Stimulated activated CD4-positive, alpha-beta T cell treated with anti-CD3 and anti-CD28 coated beads, TNF-alpha, amount 100 ng/mL, for 24 hours (primary cell): ENCODE data around the gene TOP2B.

ENCODE experiments used
- DNase-seq, 3 experiments: peaks; one replicate each; pipeline ENCODE4 v3.0.0-alpha.2; 2020; ENCODE audit warnings: low read depth in 3 of 3

Gene TOP2B

DNA sequence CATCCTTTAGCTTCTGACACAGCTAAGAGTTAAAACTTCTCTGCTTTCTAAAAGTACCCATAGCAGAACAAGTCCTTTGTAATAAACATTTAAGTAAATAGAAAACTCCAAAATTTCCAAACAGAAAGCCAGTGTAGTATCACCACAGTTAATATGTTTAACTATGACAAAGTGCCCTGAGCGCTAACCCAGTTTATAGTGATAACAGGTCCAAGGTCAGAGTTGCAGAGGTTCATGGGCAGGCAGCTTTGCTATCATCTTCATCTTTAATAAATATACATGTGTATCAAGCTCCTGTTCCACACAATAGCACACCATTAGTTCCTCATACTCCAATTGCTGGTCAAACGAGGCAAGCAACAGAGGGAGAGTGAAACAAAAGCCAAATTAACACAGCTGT lies 12.4 kb upstream of the TOP2B start:
- no peak for DNase-seq

DNA sequence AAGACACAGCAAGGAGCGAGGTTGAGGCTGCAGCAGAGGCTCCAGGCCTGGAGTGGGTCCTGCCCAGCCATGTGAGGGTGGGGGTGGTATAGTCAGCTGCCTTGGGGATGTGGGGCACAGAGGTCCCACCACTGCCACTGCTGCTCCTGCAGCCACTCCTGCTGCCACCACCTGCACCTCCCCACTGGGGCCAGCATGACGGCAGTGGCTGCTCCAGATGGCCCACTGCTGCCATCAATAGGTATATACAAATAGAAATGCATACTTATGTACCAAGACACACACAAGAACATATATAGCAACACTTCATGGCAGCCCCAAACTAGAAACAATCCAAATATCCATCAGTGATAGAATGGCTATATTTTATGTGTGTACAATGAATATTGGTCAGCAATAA lies 10.0 kb upstream of the TOP2B start:
- no peak for DNase-seq

DNA sequence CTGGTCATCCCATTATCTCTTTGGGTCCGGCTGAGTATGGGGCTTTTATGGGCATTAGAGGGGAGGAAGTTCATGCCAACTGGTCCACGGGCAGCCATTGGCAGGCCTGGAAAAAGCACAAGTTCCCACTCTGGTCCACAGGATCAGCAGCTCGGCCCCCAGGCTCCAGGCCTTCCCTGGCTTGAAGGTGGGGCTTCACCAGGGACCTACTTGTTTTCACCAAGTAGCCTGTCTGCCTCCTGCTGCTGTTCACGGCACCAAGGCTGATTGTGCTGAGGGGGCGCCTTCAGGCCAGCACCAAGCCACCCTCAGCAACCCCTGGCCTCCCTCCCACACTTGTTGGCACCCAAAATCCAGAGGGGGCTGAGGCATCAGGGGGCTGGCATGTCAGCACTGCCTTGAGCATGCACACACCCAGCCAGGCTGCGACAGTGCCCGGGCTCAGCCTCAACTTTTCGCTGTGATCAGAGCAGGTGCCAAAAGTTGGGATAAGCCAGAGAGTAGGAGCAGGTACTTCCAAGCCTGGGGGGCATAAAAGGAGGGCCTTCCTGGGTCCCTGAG lies 9.1 kb upstream of the TOP2B start:
- no peak for DNase-seq

DNA sequence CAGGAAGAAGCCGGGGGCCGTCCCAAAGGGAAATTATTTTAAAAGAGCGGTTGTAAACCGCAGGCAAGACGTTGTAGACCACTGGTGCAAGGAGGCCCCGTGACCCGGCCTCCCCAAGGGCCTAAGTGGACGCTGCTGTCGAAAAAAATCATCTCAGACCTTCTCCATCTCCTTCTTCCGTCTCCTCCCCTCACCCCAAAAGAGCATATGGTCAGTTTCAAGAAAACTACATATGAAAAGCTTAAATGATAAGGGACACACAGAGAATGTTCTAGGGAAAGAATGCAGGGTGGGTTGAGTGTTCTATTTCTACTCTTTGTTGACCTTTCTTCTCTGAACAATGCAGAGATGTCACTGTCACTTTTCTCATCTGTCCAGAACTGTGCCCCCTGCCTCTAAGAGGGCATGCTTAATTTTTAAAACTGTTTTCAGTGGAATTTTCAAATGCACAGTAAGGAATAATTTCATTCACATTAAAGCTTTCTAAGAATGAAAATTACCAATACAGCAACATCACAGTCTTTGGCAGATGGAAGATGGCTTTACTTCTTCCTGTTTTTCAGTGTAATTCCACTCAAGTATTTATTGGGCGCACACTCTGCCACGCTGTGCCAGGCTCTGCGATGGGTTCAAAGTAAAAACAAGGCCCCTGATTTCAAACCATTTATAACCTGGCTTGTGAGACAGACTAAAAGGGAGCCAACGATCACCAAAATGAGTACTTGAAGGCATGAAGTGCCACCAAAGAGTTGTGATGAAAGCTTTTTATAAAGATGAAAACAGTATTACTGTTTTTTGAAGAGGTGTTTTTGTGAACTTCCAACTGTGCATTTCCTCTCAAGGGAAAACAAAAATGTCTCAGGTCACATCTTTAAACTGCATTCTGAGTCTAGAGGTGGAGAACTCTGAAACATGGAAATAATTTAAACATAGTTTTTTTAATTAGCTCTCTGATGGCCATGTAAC lies 891 bp upstream of the TOP2B start:
- DNase-seq = no peak

DNA sequence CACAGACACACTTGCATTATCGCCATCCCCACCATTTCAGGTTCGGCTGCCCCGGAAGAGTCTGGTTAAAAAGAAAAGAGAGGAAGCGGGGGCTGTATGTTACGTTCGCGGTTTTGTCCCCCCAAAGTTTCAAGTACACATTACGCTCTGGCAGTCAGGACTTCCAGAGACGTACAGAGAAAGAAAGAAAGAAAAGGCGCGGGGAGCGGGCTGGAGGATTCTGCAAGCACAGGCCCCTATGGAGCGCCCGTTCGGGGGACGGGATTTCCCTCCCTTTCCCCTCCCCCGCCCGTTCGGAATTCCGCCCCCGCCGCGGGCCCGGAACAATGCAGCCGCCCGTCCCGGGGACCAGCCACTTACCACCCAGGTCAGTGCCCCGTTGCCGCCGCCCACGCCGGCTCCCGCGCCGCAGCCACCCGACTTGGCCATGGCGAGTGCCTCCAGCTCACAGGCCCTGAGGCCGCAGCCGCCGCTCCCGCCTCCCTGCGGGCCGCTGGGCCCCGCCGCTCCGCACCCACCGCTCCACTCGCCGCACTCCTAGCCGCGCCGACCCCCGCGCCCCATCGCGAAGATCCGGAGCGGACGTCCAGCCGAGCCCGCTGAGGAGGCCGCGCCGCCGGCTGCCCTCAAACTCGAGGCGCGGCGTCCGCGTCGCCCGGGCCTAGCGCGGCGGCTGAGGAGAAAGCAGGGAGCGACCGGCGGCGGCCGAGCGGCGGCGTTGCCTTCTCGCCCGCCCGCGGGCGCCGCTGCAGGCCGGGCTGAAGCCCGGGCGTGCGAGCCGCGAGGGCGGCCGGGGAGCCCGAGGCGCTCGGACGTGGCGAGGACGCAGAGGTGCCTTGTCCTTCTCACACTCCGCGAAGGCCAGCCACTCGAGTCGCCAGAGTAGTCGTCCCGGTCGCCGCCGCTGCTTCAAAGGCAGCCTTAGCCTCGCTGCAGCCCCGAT lies 567 bp downstream of the TOP2B start:
- peak; percentile 43 to 67 (median 45) for DNase-seq

DNA sequence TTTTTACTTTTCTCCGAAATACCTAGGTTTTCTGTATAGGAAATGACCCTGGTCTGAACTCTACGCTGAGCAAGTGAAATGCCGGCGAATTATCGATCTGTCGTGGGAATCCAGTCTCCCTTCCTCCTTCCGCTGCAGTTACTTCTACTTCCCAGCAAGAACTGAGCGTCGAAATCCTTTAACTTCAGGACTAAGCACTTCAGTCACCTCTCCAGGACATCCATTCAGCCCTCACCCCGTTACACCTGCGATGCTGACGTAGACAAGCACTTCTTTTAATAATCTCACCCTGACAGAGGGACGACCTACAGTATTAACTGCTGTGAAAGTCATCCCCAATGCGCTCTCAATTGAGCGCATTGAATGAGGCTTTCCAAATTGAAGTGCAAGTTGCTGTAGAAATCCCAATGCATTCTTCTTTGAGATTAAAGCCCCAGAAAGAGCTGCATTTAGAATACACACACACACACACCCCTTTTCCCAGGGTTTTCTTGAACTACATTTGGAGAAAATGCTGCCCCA lies 1.3 kb downstream of the TOP2B start:
- no peak for DNase-seq

DNA sequence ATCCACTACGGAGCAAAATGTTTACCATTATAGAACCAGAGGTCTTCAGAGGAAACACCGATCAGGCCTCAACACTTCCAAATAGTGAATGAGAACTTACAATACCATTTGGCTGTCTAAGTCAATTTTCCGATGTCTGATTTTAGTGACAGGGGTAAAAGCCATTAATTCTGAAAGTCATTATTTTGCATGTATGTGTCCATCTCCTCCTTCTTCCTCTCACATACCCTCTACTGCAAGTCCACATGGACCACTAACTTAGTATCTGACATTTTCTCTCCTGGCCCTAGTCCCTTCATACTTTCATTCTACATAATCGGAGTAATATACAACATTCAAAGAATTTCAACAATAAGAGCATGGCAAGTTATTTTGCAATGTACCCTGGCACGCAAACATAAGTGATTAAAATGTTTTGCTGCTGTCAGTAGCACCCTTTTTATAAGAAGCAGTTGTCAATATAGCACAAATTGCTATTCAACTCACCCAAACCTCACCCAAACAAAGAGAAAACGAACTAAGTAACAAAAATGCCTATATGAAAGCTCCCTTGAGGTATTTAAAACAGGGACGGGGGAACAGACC lies 1.9 kb downstream of the TOP2B start:
- no peak for DNase-seq

DNA sequence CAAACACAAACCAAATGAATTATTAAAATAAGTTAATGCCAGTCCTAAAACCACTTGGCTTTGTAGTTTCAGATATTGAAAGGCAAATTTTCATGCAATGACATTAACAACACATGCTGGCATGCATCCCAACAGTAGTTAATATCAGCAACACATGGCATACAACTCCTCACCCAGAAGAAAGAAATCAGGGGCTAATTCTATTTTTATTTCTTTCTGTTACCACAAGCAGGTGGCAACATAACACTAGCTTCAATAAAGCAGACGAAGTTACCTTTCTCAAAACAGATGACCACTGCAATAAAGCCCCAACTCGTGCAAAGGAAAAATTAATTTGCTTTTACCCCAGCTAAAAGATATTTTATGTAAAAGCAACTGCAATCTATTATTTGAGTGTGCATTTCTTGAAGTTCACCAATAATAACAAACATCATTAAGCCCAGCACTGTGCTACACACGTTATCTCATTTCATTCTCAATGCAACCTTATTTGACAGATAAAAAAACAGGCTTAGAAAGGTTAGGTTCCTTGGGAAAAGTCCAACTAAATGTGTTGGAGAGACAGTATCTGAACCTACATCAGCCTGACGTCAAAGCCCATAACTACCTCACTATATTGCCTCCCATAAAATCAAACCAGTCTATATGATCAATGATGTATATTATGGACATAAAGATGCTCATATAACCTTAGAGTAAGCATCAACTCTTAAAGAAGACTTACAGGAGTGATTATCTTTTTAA lies 2.8 kb downstream of the TOP2B start:
- DNase-seq = no peak

DNA sequence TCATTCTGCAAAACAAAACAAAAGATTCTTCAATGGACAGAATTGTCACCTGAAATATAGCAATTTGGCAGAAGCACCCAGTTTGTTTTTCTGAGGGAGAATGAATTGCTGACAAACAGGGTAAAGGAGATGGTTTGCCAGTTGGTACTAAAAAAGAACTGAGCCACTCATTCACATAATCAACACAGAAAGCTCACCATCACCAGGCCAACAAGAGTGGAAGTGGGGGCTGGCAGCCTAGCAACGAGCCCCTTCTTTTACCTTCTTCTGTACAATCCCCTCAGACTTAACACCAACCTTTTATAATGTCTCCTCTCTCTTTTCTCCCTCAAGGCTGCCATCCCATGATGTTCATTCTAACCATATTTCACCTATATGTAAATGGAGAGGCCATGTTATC lies 5.9 kb downstream of the TOP2B start:
- DNase-seq = no peak

DNA sequence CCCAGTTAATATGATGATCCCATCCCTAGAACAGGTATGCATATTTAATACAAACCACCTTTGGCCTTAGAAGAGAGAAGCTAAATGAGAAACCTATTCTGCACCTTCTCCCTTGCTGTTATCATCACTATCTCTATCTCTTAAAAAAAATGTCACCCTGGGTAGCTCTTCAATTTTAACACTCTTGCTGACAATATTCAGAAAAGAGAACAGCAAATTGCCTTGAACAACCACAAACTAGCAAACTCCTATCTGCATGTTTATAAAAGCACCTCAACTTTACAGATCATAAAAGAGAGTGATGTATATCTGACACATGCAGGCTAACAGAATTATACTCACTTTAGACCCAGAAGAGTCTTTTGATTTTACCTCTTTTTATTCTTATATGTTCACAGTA lies 7.4 kb downstream of the TOP2B start:
- DNase-seq = no peak

DNA sequence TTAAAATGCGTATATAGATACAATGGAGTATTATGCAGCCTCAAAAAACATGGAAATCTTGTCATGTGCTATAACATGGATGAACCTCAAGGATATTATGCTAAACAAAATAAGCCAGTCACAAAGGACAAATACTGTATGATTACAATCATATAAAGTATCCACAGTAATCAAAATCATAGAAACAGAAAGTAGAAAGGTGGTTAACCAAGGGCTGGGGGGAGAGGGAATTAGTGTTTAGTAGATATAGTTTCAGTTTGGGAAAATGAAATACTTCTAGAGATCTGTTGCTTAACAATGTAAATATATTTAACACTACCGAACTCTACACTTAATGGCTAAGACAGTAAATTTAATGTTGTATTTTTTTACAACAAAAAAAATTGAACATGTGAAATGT lies 9.0 kb downstream of the TOP2B start:
- DNase-seq = no peak

DNA sequence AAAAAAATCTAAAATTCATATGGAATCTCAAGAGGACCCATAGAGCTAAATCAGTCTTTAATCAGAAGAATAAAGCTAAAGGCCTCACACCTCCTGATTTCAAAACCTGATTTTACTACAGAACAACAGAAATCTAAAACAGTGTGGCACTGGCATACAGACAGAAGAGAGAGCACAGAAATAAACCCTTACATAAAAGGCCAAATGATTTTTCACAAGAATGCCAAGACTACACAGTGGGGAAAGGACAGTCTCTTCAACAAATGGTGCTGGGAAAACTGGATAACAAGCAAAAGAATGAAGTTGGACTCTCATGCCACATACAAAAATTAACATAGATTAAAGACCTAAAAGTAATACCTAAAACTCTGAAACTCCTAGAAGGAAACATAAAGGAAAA lies 10.1 kb downstream of the TOP2B start:
- DNase-seq = no peak

DNA sequence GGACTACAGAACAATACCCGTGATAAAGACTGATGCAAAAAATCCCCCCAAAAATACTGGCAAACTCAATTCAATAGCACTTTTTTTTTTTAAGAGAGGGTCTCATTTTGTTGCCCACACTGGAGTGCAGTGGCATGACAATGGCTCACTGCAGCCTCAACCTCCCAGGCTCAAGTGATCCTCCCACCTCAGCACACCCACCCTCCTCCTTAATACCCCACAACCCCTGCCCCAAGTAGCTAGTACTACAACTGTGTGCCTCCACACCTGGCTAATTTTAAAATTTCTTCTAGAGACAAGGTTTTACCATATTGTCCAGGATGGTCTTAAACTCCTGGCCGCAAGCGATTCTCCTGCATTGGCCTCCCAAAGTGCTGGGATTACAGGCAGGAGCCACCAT lies 11.4 kb downstream of the TOP2B start:
- no peak for DNase-seq

DNA sequence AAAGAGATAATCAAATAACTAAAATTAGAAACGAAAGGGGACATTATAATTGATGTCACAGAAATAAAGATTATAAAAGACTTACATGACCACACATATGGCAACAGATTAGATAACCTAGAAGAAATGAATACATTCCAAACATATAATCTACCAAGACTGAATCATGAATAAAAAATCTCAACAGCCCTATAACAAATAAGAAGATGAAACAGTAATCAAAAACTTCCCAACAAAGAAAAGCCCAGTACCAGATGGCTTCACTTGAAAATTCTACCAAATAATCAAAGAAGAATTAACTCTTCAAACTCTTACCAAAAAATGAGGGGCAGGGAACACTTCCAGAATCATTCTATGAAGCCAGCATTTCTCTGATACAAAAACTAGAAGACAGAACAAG lies 11.8 kb downstream of the TOP2B start:
- DNase-seq = no peak

DNA sequence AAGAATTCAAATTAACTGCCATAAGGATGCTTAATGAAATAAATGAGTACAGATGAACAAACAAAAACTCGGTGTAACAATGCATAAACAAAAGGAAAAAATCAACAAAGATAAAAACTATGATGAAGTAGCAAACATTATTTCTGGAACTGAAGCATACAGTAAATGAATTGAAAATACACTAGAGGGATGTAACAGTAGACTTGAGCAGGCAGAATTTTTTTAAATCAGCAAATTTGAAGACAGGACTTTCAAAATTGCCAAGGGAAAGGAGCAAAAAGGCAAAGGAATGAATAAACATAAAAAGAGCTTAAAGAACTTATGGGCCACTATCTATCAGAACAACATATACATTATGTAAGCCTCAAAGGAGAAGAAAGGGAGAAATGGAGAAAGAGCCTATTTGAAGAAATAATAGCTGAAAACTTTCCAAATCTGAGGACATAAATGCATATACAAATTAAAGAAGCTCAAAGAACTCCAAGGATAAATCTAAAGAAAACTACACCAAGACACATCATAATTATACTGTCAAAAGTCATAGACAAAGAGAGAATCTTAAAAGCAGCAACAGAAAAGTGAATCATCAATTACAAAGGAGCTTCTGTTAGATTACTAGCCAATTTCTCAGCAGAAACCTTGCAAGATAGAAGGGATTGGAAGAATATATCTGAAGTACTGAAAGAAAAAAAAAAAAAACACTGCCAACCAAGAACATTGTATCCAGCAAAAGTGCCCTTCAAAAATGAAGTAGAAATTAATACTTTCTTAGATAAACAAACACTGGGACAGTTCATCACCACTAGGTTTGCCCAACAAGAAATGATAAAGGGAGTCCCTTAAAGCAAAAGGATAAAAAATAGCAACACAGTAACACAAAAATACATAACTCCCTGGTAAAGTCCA lies 15.5 kb downstream of the TOP2B start:
- DNase-seq = no peak

DNA sequence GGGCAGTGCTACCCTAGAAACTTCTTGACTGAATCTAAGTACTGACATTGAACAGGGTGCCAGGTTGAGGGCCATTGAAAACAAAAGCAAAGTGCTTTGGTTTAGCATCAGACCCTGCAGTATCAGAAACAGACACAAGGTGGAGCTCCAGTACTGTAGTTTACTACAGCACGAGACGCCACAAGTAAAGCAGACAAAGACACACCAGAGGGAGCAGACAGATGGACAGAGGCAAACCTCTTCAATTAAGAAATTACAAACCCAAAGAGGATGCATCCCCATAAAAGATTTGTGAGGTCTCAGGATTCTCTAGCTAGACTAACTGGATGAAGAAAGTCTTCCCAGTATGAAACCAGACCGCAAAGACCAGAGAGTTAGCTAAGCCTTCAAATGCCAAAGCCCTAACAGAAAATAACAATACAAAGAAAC lies 16.6 kb downstream of the TOP2B start:
- DNase-seq = peak; percentile 58 to 81 (median 67)

DNA sequence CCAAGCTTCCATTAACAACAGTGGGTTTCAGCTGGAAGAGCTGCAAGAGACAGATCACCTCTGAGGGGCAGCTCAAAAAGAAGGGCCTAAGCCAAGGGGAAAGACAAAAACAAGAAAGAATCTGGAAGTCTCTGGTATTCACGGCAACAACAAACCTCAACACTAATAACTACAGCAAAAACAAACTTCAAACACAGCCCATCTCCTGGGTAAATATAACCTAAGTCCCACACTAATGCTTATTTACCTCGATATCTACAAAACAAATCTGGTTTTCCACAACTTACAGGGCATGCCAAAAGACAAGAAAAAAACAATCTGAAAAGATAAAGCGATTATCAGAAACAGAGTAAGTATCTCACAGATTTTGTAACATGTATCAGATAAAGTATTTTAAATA lies 29.7 kb downstream of the TOP2B start:
- DNase-seq = no peak

DNA sequence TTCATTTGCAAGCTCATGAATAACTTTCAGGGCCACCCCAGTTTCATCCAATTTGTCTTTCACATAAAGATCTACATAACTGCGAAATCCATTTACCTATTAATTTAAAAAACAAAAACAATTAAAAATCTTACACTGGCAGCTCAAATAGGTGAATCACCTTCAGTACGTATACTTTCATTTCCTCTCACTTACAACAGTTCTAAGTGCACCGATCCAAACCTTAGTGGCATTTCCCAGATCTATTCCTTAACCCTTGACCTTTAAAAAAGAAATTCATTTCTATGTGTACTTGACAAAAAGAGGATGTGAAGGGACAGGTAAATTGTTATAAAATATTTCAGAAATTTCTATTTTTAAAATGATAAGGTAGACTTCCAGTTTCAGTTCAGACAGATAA lies 30.8 kb downstream of the TOP2B start:
- no peak for DNase-seq

DNA sequence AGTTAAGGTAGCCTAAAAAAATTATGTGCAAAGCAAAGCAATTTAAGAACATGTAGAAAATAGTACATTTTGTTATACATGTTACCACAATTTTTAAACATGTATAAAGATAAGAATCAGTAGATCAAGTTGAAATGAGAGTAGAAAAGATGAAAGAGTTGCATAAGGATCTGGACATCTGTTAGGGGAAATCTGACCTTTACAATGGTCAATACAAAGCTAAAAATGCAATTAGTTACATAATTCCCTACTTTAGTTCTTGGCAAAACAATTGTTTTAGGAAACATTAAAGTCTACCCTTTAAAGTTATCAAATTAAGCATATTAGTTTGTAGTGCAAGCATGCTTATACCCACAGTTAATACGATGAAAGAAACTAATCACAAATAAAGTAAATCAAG lies 32.7 kb downstream of the TOP2B start:
- no peak for DNase-seq

DNA sequence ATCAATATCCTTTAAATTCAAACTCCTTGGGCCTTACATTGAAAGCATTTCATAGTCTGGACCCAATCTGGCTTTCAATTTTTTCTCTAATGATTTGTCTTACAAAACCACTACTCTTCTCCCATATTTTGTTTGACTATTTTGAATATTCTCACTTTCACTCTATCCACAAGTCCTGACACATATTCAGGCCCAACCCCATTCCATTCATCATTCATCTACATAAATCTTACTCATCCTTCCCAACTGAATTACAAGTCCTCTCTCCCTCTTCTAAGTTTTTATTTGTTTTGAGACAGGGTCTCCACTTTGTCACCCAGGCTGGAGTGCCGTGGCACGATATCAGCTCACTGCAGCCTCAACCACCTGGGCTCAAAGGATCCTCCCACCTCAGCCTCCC lies 43.6 kb downstream of the TOP2B start:
- DNase-seq = no peak
